DND-41 (cell line): Measurements from ENCODE around the gene ACP3.

Source experiments
- EZH2 ChIP-seq: IDR thresholded peaks from 3 replicates; pipeline ENCODE4 v1.6.1; 2012; ENCODE audit warnings: borderline replicate concordance, low read depth, mild to moderate bottlenecking, moderate library complexity, low read length, inconsistent platforms; ENCODE audit not compliant: severe bottlenecking
- TF ChIP-seq, protein P1 (sequence below): IDR thresholded peaks from 2 replicates; pipeline ENCODE4 v1.5.1; 2012; ENCODE audit warnings: borderline replicate concordance, low read length, moderate library complexity, mild to moderate bottlenecking; ENCODE audit not compliant: poor library complexity, severe bottlenecking; ENCODE audit errors: extremely low read depth

DNA sequence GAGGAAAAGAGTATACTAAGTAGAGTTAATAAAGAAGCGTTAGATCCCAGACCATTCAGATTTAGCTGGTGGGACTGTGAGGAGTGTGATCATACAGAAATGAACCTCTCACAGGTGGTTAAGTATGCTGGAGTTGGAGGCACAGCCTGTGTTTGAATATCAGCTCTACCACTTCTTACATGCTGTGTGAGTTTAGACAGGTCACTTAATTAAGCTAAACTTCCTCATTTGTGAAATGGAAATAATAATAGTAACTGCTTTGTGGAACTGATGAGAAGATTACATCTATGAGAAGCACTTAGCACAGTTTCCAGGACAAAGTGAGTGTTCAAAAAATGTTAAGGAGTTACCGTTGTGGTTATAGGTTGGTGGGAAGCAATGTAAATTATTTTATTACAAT is 8.4 kb downstream of the ACP3 start:
- TF ChIP-seq, protein P1, sequence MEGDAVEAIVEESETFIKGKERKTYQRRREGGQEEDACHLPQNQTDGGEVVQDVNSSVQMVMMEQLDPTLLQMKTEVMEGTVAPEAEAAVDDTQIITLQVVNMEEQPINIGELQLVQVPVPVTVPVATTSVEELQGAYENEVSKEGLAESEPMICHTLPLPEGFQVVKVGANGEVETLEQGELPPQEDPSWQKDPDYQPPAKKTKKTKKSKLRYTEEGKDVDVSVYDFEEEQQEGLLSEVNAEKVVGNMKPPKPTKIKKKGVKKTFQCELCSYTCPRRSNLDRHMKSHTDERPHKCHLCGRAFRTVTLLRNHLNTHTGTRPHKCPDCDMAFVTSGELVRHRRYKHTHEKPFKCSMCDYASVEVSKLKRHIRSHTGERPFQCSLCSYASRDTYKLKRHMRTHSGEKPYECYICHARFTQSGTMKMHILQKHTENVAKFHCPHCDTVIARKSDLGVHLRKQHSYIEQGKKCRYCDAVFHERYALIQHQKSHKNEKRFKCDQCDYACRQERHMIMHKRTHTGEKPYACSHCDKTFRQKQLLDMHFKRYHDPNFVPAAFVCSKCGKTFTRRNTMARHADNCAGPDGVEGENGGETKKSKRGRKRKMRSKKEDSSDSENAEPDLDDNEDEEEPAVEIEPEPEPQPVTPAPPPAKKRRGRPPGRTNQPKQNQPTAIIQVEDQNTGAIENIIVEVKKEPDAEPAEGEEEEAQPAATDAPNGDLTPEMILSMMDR: no peak
- TF ChIP-seq EZH2: no peak
